GM21381 (cell line): ENCODE data around the gene C6orf163.

Source experiments
- ATAC-seq: cut with Tn5 transposase; IDR thresholded peaks from one replicate; pipeline ENCODE4 v1.9.1; 2021; ENCODE audit warnings: mild to moderate bottlenecking, moderate library complexity; ENCODE audit not compliant: unreplicated experiment

The C6orf163 gene

GRCh38 chr6:87408721-87409155 lies 64.1 kb downstream of the C6orf163 start:
- ATAC-seq, result no peak
